HepG2 (cell line): ENCODE results near the gene CCNL1.

Experiments
- CENPX ChIP-seq: sonication (generic); formaldehyde crosslinking; IDR thresholded peaks from 2 replicates; pipeline ENCODE4 v1.9.0; 2021; ENCODE audit warnings: mild to moderate bottlenecking, missing genetic modification reagents, moderate library complexity
- CTCF ChIP-seq: sonication (generic); formaldehyde crosslinking; IDR thresholded peaks from 2 replicates; pipeline ENCODE4 v1.5.0; 2020; ENCODE audit warnings: mild to moderate bottlenecking, missing genetic modification reagents, moderate library complexity
- FIP1L1 ChIP-seq: fragments of 200-400 bp; formaldehyde crosslinking; IDR thresholded peaks from 2 replicates; pipeline ENCODE4 v1.6.1; 2018; ENCODE audit warnings: low read depth, mild to moderate bottlenecking, low read length, moderate library complexity, borderline replicate concordance; ENCODE audit not compliant: insufficient read depth
- HDAC2 ChIP-seq: sonication (generic); formaldehyde crosslinking; IDR thresholded peaks from 2 replicates; pipeline ENCODE4 v1.4.0; 2020; ENCODE audit warnings: missing genetic modification reagents
- HOXA7 ChIP-seq: sonication (generic); formaldehyde crosslinking; IDR thresholded peaks from 2 replicates; pipeline ENCODE4 v1.8.1; 2022; ENCODE audit warnings: mild to moderate bottlenecking, missing genetic modification reagents, moderate library complexity
- IKZF1 ChIP-seq: fragments of 450-650 bp; IDR thresholded peaks from 2 replicates; pipeline ENCODE4 v1.7.1; 2016
- NR2F1 ChIP-seq, 2 experiments: fragments of 450-650 bp in 1 of 2; formaldehyde crosslinking in 1 of 2; IDR thresholded peaks; 2 replicates each; pipeline versions ENCODE4 v1.5.0 to v1.6.1; 2016 to 2020; ENCODE audit warnings: mild to moderate bottlenecking in 1 of 2, missing compliant biosample characterization in 1 of 2, missing genetic modification reagents in 1 of 2, moderate library complexity in 1 of 2
- SOX13 ChIP-seq, 3 experiments: fragments of 450-650 bp in 1 of 3; sonication (generic) in 1 of 3; formaldehyde crosslinking in 1 of 3; IDR thresholded peaks in 2 of 3; conservative IDR thresholded peaks in 1 of 3; 2 replicates each; pipeline versions ENCODE4 v1.5.0 to v1.6.1; 2016 to 2020; ENCODE audit warnings: antibody characterized with exemption in 1 of 3, mild to moderate bottlenecking in 1 of 3, missing compliant biosample characterization in 1 of 3, missing genetic modification reagents in 1 of 3, moderate library complexity in 1 of 3
- TCF7L2 ChIP-seq: IDR thresholded peaks from 2 replicates; pipeline ENCODE4 v1.6.1; 2011; ENCODE audit warnings: mild to moderate bottlenecking, low read depth, low read length, moderate library complexity
- ZNF552 ChIP-seq: sonication (generic); formaldehyde crosslinking; IDR thresholded peaks from 2 replicates; pipeline ENCODE4 v1.9.0; 2022; ENCODE audit warnings: missing genetic modification reagents, mild to moderate bottlenecking, borderline replicate concordance
- ZNF652 ChIP-seq: IDR thresholded peaks from 2 replicates; pipeline ENCODE4 v1.6.1; 2016; ENCODE audit warnings: low read depth, borderline replicate concordance

- TF ChIP-seq CENPX (CRISPR knock-in tag) (no peak), CTCF (CRISPR knock-in tag) (no peak), HDAC2 (CRISPR knock-in tag) (no peak), ZNF552 (CRISPR knock-in tag) (no peak), SOX13 (IDR thresholded peaks at IDR 0.05) (no peak), SOX13 (CRISPR knock-in tag; conservative IDR thresholded peaks at IDR 0.05 in 1 of 2, IDR thresholded peaks at IDR 0.05 in 1 of 2) (no peak), NR2F1 (CRISPR knock-in tag; IDR thresholded peaks at IDR 0.05) (no peak), ZNF652 (CRISPR knock-in tag) (no peak), TCF7L2 (no peak), FIP1L1 (no peak), IKZF1 (no peak), HOXA7 (CRISPR knock-in tag) (no peak)
Measured at GRCh38 chr3:157152438-157152837, 7.5 kb downstream of the CCNL1 start.
